ENCODE measurements around the gene RBM19.

The RBM19 gene

DNA sequence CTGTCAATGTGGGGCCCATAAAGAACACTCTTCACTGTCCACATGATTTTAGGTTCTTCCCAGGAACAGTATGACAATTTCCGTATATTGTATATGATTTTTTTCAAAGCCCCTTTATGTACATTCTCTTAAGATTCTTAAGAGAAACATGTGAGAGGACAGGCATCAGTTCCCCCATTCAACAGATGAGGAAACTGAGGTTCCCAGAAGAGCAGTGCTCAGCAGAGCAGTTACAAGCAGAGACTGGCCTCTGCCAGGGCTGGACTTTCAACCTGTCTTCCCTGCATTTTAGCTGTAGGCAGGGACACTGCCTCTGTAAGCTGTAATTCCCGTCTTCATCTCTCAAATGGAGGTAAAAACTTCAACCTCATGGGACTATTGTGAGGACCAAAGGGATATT lies 77.7 kb downstream of the RBM19 start:
- no peak for DNase-seq (ENCODE audit: low read depth in 2 of 2, low spot score in 1 of 2)

DNA sequence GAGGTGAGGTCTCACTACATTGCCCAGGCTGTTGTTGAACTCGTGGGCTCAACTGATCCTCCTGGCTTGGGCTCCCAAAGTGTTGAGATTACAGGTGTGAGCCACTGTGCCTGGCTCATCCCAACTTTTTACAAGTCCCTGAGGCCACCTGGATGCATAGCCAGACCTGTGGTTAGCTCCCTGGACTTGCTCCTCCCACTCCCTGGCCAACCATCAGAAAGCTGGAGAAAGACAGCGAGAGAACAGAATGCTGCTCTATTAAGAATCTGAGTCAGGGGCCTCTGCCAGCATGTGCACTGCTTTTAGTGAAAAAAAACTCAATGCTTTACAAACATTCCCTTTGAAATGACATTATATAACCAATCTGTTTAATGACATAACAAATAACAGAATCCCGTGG lies 78.2 kb downstream of the RBM19 start:
- DNase-seq (ENCODE audit: low read depth in 2 of 2, low spot score in 1 of 2), result no peak

DNA sequence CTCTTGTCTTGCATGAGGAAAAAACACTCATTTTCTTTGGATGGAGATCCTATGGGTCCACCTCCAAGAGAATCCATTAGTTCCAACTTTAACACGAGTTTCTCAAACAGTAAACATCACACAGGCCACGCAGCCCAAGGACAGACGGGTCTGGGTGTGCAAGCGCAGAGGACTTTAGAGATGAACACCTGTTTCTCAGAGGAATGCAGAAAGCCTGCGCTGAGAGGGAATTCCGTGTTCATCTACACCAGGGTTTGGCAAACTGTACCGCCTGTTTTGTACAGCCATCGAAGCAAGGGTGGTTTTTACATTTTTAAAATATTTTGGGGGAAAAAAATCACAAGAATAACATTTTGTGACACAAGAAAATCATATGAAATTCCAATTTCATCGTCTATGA lies 79.4 kb downstream of the RBM19 start:
- no peak for DNase-seq (ENCODE audit: low read depth in 2 of 2, low spot score in 1 of 2)

DNA sequence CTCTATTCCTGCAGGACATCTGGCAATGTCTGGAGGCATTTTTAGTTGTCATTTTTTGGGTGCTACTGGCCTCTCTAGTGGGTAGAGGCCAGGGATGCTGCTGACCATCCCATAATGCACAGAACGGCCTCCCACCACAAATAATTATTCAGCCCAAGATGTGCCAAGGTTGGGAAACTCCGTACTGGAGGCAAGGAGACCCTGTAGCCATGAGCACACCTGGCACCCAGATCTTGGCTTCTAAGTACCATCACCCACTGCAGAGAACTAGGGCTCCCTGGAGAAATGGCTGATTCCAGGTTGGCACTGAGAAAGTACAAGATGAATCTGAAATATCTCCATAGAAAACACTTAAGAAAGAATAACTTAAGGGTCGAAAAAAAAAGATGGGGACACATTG lies 81.7 kb downstream of the RBM19 start:
- no peak for DNase-seq (ENCODE audit: low read depth in 2 of 2, low spot score in 1 of 2)

DNA sequence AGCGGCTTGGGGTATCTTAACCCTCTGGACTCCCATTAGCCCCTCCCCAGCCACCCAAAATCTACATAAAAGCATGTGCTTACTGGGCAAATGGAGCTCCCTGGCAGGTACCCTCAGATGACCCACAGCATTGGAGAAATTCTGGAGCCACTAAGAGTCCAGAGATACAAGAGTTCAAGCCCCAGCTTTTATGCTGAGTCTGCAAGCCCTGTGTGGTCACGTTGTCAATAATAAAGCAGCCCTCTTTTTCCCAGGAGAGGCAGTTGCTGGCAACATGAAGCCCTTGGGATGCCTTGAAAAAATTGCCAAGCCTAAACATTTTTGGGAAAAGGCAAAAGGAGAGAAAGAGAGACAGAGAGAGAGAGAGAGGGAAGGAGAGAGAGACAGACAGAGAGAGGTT lies 83.4 kb downstream of the RBM19 start:
- DNase-seq (ENCODE audit: low read depth in 2 of 2, low spot score in 1 of 2), result no peak

DNA sequence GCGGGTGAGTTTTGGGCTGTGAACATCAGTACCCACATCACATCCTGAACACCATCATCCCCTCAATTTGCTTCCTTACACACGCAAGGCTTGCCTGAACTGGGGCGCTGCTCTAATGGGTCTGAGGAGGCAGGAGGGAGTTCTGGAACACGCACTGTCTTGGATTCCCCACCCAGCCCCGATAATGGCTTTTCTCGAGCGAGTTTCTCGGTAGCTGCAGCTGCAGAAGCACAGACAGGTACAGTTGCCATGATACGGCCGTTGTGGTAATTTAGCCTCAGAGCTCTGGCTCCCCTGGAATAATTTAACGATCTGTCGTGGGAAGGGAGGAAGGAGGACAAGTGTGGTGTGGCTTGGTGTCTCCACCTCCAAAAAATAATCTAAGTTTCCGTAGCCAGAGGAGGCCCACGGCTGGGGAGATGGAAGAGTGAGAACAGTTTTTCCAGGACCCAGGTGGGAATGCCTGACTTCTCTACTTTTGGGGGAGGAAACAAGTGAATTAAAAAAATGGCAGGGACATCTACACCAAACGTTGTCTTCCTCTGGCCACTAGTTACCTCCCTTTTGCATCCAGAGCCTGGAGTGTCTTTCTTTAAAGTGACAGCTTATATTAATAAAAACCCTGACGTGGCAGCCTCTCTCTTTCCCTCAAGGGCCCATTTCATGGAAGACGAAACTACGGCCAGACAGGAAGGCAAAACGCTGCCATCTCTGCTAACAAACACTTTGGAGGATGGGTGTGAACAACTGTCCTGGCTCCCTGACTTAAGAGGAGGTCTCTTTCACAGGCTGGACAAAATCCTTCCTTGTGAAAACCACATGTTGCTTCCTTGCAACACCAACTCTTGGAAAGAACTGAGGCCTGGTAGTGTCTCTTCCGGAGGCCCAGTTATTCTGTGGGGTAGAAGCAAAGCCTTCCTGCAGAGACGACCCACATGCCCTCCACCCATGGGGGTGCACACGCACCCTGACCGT lies 84.8 kb downstream of the RBM19 start:
- no peak for DNase-seq (ENCODE audit: low read depth in 2 of 2, low spot score in 1 of 2)

DNA sequence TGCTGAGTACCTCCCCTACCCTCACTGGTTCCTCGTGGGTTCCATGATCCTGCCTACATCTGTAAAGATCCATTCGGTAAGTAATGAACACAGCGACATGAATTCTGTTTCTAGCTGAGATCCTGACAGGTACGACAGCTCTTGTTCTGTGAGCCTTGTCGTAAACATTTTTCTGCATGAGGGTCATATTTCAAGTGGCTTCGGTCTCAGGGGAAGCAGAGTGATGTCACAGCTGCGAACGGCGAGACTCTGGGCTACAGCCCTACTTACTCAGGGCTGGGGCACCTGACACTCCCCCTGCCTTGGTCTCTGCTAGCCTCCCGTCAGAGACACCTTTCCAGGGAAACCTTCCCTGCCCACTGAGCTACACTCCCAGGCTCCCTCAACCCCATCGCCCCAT lies 85.8 kb downstream of the RBM19 start:
- no peak for DNase-seq (ENCODE audit: low read depth in 2 of 2, low spot score in 1 of 2)

GRCh38 chr12:113879658-113880057 lies 86.5 kb downstream of the RBM19 start:
- no peak for DNase-seq (ENCODE audit: low read depth in 2 of 2, low spot score in 1 of 2)

DNA sequence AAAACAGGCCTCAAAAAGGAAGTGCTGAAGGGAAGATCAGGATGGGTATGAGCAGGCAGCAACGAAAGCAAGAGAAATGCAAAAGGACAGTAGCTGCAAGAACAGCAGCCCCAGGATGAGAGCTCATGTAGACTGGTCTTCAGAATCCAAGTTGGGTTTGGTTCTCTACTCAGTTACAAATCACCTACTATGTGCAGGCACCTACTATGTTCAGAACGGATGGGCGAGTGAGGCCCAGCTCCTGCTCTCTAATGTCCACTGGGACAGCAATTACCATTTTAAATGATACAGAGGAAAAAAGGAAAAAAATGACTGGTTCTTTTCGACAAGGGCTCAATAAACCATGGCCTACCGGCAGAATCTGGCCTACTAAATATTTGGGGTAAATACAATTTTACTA lies 88.5 kb downstream of the RBM19 start:
- DNase-seq (ENCODE audit: low read depth in 2 of 2, low spot score in 1 of 2), result no peak

DNA sequence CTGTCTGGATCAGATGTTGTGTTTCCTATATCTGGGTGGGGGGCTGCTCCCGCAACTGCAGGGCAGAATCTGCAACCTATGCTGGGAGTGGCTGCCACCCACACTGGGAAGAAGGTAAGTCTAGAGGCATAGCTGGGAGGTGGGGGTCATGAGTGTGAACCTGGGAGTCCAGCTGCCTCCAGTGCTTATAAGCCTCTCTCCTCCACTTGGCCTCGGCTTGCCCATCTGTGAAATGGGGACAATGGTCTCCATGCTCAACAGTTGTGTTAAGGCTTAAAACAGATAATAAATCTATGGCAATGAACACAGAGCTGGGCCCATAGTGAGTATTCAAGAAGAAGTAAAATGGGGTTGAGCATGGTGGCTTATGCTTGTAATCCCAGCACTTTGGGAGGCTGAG lies 90.0 kb downstream of the RBM19 start:
- no peak for DNase-seq (ENCODE audit: low read depth in 2 of 2, low spot score in 1 of 2)

DNA sequence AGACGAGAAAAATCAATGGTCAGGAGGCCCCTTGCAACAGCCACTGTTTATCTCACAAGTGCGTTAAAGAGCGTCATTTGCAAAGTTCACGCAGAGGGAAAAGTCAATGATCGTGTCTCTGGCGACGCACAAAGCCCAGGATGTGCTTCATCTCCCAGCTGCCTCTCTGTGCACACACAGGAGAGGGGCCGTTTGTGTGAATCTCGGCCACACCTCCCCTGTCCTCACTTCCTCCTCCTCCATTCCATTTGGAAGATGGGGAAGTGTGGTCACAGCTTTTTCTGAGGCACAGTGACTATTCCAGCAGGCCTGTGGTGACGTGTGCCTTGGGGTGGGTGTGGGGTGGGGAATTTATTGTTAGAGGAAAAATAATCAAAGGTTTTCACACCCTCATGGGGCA lies 90.4 kb downstream of the RBM19 start:
- no peak for DNase-seq (ENCODE audit: low read depth in 2 of 2, low spot score in 1 of 2)

- DNase-seq (ENCODE audit: low read depth in 2 of 2, low spot score in 1 of 2), result no peak
Observed at GRCh38 chr12:113874999-113875561, 91.0 kb downstream of the RBM19 start.

- no peak for DNase-seq (ENCODE audit: low read depth in 2 of 2, low spot score in 1 of 2)
Observed at GRCh38 chr12:113874326-113874725, 91.8 kb downstream of the RBM19 start.

- no peak for DNase-seq (ENCODE audit: low read depth in 2 of 2, low spot score in 1 of 2)
Observed at GRCh38 chr12:113873740-113874139, 92.4 kb downstream of the RBM19 start.

DNA sequence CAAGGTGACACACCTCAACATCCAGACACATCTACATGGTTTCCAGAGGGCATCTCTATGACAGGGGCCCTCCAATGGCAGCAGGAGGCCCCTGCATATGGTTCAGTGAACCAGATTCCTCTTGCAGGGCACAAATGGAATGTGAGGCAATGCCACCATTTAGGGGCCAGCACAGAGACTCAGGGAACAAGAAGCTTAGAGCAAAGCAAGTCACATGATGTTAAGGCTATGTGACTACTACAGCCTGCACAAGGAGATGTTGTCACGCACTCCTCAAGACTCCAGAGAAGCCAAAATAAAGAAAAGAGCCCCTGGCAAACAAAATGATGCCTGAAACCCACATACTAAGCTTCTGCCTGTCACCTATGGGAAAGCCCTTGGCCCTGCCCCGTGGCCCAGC lies 95.2 kb downstream of the RBM19 start:
- no peak for DNase-seq (ENCODE audit: low read depth in 2 of 2, low spot score in 1 of 2)

GRCh38 chr12:113870035-113870434 lies 96.1 kb downstream of the RBM19 start:
- DNase-seq (ENCODE audit: low read depth in 2 of 2, low spot score in 1 of 2), result no peak

DNA sequence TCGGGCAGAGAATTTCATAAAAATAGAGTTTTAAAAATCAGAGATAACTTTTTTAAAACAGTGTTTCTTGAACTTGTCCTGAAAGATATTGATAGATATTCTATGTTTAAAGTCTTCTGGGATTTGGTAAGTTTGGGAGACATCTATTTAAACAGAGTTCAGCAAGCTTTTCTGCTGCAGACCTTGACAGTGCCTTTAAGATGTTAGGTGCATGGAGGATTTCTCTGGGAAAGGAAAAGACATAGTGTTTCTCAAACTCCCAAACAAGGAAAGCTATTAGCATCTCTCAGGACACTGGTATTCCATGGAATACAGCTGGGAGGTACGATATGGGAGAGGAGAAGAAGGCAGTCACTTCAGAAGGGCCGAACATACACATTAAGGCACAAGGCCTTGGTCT lies 97.8 kb downstream of the RBM19 start:
- no peak for DNase-seq (ENCODE audit: low read depth in 2 of 2, low spot score in 1 of 2)

- DNase-seq (ENCODE audit: low read depth in 2 of 2, low spot score in 1 of 2), result no peak
Observed at GRCh38 chr12:113867258-113867657, 98.9 kb downstream of the RBM19 start.

- no peak for DNase-seq (ENCODE audit: low read depth in 2 of 2, low spot score in 1 of 2)
Observed at GRCh38 chr12:113866496-113866895, 99.6 kb downstream of the RBM19 start.

- no peak for DNase-seq (ENCODE audit: low read depth in 2 of 2, low spot score in 1 of 2)
Observed at GRCh38 chr12:113863455-113863845, 102.7 kb downstream of the RBM19 start.

- DNase-seq (ENCODE audit: low read depth in 2 of 2, low spot score in 1 of 2), result no peak
Observed at GRCh38 chr12:113862590-113863454, 103.3 kb downstream of the RBM19 start.
